Colonic mucosa (tissue), 2 donors: ENCODE measurements around the gene GRIA2. TPM values are rescaled to one million over a fixed set of nuclear protein-coding genes. Genes with fewer than 3 reads are reported as not detected.

Experiments used
- total RNA-seq, 2 donors: library from RNA; stranded (reverse); fragmentation: NEBNext Ultra II Directional in 1 of 2; extraction: Animal tissue kit (Norgen Biotek cat#: 25700) in 1 of 2; gene quantifications; one replicate each; pipeline ENCODE4 v1.2.1, GENCODE V29; 2021
- donor health status: DM: no; HTN: no; CAD: no.
- donor health status: DM: no; HTN: no; CAD: no.

The GRIA2 gene
- total RNA-seq, 2 donors from 2014 or later: not detected

Other genes with a start within 250 kb of the GRIA2 start
- 1 to 10 TPM; 3.9 to 8.3 TPM for gene PDGFC, start 248.9 kb upstream of the GRIA2 start, total RNA-seq
- under 1 TPM; 0.37 to 0.42 TPM for gene GLRB, start 144.6 kb upstream of the GRIA2 start, total RNA-seq